ENCODE measurements around the gene OR4N5. TPM values are rescaled to one million over a fixed set of nuclear protein-coding genes. Genes with fewer than 3 reads are reported as not detected.

Gene OR4N5
- total and polyA plus RNA-seq, 12 donors, result not detected

DNA sequence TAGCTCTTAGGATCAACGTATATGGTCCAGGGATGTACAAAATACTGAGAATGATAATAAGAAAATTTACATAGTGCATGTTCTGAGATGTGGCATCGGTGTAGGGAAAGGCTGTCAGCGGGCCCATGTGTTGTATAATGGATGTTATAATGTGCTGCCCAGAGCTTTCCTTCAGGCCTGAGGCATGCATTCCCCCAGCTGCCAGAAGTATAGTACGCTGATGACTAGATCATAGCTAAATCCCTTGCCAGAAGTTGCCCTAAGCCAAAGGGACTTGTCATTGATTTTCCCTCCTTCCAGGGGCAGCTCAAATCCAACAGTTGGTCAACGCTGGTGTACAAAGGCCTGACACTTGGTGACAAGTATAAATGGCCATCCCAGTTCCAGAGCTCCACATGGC is 45.6 kb downstream of the OR4N5 start:
- H3K27me3 ChIP-seq, result no peaks in the 10 kb centered on the region
- H3K4me1 ChIP-seq, result no peaks in the 10 kb centered on the region
- no peak overlapping the region for H3K4me3 ChIP-seq
- TF ChIP-seq, protein P1, sequence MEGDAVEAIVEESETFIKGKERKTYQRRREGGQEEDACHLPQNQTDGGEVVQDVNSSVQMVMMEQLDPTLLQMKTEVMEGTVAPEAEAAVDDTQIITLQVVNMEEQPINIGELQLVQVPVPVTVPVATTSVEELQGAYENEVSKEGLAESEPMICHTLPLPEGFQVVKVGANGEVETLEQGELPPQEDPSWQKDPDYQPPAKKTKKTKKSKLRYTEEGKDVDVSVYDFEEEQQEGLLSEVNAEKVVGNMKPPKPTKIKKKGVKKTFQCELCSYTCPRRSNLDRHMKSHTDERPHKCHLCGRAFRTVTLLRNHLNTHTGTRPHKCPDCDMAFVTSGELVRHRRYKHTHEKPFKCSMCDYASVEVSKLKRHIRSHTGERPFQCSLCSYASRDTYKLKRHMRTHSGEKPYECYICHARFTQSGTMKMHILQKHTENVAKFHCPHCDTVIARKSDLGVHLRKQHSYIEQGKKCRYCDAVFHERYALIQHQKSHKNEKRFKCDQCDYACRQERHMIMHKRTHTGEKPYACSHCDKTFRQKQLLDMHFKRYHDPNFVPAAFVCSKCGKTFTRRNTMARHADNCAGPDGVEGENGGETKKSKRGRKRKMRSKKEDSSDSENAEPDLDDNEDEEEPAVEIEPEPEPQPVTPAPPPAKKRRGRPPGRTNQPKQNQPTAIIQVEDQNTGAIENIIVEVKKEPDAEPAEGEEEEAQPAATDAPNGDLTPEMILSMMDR (IDR thresholded peaks at IDR 0.05), result no peak
- 46 to 48% methylated on average over 5 of the region's 5 CpGs for WGBS, 2 donors
- DNase-seq (no peak), ATAC-seq (no peak)
- no peak overlapping the region for H3K27ac ChIP-seq
- no peaks in the 10 kb centered on the region for H3K36me3 ChIP-seq
- intact Hi-C loops (cut with DNase I), result no loop called here
- H3K9me3 ChIP-seq, result no peaks in the 10 kb centered on the region

DNA sequence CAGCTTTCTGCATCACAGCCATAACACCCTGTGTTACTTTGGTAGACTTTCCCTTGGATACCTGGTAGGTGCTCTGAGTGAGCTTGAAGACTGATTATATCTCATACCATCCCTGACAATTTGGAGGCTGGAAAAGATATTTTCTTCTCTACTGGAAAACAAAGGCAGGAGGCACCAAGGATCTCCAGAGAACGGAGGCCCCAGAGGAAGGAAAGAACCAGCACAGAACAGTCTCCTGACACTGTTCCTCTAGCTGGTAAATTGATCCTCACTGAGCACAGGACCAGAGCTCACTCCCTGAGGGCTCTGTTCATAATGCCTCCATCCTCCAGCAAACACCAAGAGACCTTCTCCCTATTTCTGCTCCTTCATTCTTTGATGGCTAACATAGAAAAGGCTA is 52.0 kb downstream of the OR4N5 start, which contains the start of gene OR11G2:
Gene OR11G2, plus strand, starts transcription at position 301 of the 400 bp plus-strand sequence. CDS start 6,542 bp downstream, outside the sequence.
- intact Hi-C loops (cut with DNase I), result no loop called here
- no peaks in the 10 kb centered on the region for H3K36me3 ChIP-seq
- WGBS, 2 donors, result 40 to 41% methylated on average over 1 of the region's 1 CpG
- DNase-seq, result no peak
- peaks cover 0 to 8% (median 0%) of the 10 kb centered on the region in 7 donors for H3K27me3 ChIP-seq
- H3K27ac ChIP-seq, result no peak within 1 kb of the TSS
- H3K4me1 ChIP-seq, result no peaks in the 10 kb centered on the region
- TF ChIP-seq, protein P1 (IDR thresholded peaks at IDR 0.05), result no peak
- H3K4me3 ChIP-seq, result no peak within 1 kb of the TSS
- no peak for ATAC-seq
- no peaks in the 10 kb centered on the region for H3K9me3 ChIP-seq

DNA sequence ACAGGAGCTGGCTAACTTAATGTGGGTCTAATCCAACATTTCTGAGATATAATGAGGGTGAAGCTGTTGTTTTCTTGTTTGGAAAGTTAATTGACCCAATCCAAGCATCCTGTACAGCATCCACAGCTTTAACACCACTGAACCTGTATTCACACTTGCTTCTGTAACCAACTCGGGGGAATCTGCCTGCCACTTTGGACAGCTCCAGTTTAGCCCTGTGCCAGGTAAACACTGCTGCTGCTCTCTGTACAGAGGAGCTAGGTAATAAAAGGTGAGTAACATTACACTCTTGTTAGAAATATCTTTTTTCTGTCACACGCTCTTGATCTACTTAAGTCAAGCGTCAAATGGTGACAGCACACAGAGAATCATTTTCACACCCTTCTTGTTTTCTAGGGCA is 52.8 kb downstream of the OR4N5 start:
- DNase-seq (no peak), ATAC-seq (no peak)
- Histone ChIP-seq H3K4me3 (no peak overlapping the region), H3K27me3 (peaks cover 0 to 13% (median 0%) of the 10 kb centered on the region in 7 donors), H3K9me3 (no peaks in the 10 kb centered on the region), H3K27ac (no peak overlapping the region), H3K4me1 (no peaks in the 10 kb centered on the region), H3K36me3 (no peaks in the 10 kb centered on the region)
- intact Hi-C loops (cut with DNase I), result no loop called here
- WGBS, 2 donors, result 71 to 74% methylated on average over 3 of the region's 3 CpGs
- TF ChIP-seq, protein P1 (IDR thresholded peaks at IDR 0.05), result no peak

DNA sequence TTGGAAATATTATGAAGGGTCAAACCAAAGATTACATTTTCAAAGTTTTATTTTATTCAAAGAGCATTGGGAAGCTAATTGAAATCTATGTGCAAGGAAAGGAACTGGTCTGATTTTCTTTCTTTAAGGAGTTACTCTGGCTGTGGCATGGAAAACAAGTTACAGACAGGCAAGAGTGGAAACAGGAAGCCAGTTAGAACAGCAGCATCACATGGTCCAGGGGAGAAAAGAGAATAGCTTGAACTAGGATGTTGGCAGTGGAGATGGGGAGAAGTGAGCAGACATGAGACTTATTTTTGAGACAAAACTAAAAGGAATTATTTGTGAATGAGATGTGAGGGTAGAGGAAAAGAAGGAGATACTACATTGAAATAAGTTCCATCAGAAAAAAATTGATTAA is 55.5 kb downstream of the OR4N5 start:
- Histone ChIP-seq H3K36me3 (no peaks in the 10 kb centered on the region), H3K27ac (no peak overlapping the region), H3K9me3 (no peaks in the 10 kb centered on the region), H3K4me1 (no peaks in the 10 kb centered on the region), H3K27me3 (peaks cover 0 to 15% (median 0%) of the 10 kb centered on the region in 7 donors), H3K4me3 (no peak overlapping the region)
- TF ChIP-seq, protein P1 (IDR thresholded peaks at IDR 0.05), result no peak
- no peak for ATAC-seq
- DNase-seq, result no peak
- intact Hi-C loops (cut with DNase I), result no loop called here

Other genes starting within 250 kb of the OR4N5 start
- gene OR4K5, start 218.2 kb upstream of the OR4N5 start, total RNA-seq, result not detected
- gene OR4K5, start 218.2 kb upstream of the OR4N5 start, polyA plus RNA-seq, result not detected
- not detected for gene OR4K1, start 207.9 kb upstream of the OR4N5 start, total RNA-seq
- gene OR4K1, start 207.9 kb upstream of the OR4N5 start, polyA plus RNA-seq, result not detected
- gene OR4K15, start 163.2 kb upstream of the OR4N5 start, total RNA-seq, result not detected
- gene OR4K15, start 163.2 kb upstream of the OR4N5 start, polyA plus RNA-seq, result not detected
- gene OR4Q2, start 136.7 kb upstream of the OR4N5 start, total RNA-seq, result not detected
- not detected for gene OR4Q2, start 136.7 kb upstream of the OR4N5 start, polyA plus RNA-seq
- gene OR4K14, start 119.5 kb upstream of the OR4N5 start, total RNA-seq, result not detected
- not detected for gene OR4K14, start 119.5 kb upstream of the OR4N5 start, polyA plus RNA-seq
- not detected for gene OR4K13, start 102.8 kb upstream of the OR4N5 start, total RNA-seq
- not detected for gene OR4K13, start 102.8 kb upstream of the OR4N5 start, polyA plus RNA-seq
- gene OR4L1, start 78.8 kb upstream of the OR4N5 start, total RNA-seq, result not detected
- not detected for gene OR4L1, start 78.8 kb upstream of the OR4N5 start, polyA plus RNA-seq
- not detected for gene OR4K17, start 28.1 kb upstream of the OR4N5 start, total RNA-seq
- gene OR4K17, start 28.1 kb upstream of the OR4N5 start, polyA plus RNA-seq, result not detected
- gene OR11G2, start 52.1 kb downstream of the OR4N5 start, total RNA-seq, result not detected
- not detected for gene OR11G2, start 52.1 kb downstream of the OR4N5 start, polyA plus RNA-seq
- gene OR11H6, start 84.9 kb downstream of the OR4N5 start, total RNA-seq, result not detected
- not detected for gene OR11H6, start 84.9 kb downstream of the OR4N5 start, polyA plus RNA-seq
- not detected for gene OR11H7, start 90.2 kb downstream of the OR4N5 start, total RNA-seq
- not detected for gene OR11H7, start 90.2 kb downstream of the OR4N5 start, polyA plus RNA-seq
- not detected for gene OR11H4, start 100.5 kb downstream of the OR4N5 start, total RNA-seq
- gene OR11H4, start 100.5 kb downstream of the OR4N5 start, polyA plus RNA-seq, result not detected
- 10 to 100 TPM in 7 of 10 donors, 1 to 10 TPM in 3; 6.3 to 14.0 (median 11.3) TPM for gene TTC5, start 167.1 kb downstream of the OR4N5 start, total RNA-seq
- gene TTC5, start 167.1 kb downstream of the OR4N5 start, polyA plus RNA-seq, result 1 to 10 TPM; 3.2 to 4.9 TPM
- 10 to 100 TPM; 35.7 to 69.9 (median 56.0) TPM for gene CCNB1IP1, start 194.5 kb downstream of the OR4N5 start, total RNA-seq
- 100 to 1,000 TPM; 105 to 126 TPM for gene CCNB1IP1, start 194.5 kb downstream of the OR4N5 start, polyA plus RNA-seq
- 10 to 100 TPM; 13.6 to 18.4 (median 16.0) TPM for gene PARP2, start 204.8 kb downstream of the OR4N5 start, total RNA-seq
- gene PARP2, start 204.8 kb downstream of the OR4N5 start, polyA plus RNA-seq, result 10 to 100 TPM; 13.5 to 19.5 TPM

All from heart right ventricle (tissue), 16 donors.